Cardiac septum (tissue), 1 donor: ENCODE measurements around the gene SIL1. TPM values are rescaled to one million over a fixed set of nuclear protein-coding genes. Genes with fewer than 3 reads are reported as not detected.

Experiments
- DNase-seq: peaks from one replicate; pipeline ENCODE4 v3.0.0-alpha.2; 2020; ENCODE audit warnings: low spot score
- intact Hi-C: fragments of 100-400 bp; cut with DNase I; formaldehyde crosslinking; loops from one replicate; pipeline ENCODE4 v1.14.0; 2022
- total RNA-seq: library from RNA; stranded (reverse); fragmentation: NEBNext Ultra II Directional; extraction: Animal tissue kit (Norgen Biotek cat#: 25700); gene quantifications from one replicate; pipeline ENCODE4 v1.2.1, GENCODE V29; 2021
- donor health status: DM: no; HTN: no; CAD: no.

Gene SIL1
- total RNA-seq, 1 donor from 2014 or later: 43.1 TPM

DNA sequence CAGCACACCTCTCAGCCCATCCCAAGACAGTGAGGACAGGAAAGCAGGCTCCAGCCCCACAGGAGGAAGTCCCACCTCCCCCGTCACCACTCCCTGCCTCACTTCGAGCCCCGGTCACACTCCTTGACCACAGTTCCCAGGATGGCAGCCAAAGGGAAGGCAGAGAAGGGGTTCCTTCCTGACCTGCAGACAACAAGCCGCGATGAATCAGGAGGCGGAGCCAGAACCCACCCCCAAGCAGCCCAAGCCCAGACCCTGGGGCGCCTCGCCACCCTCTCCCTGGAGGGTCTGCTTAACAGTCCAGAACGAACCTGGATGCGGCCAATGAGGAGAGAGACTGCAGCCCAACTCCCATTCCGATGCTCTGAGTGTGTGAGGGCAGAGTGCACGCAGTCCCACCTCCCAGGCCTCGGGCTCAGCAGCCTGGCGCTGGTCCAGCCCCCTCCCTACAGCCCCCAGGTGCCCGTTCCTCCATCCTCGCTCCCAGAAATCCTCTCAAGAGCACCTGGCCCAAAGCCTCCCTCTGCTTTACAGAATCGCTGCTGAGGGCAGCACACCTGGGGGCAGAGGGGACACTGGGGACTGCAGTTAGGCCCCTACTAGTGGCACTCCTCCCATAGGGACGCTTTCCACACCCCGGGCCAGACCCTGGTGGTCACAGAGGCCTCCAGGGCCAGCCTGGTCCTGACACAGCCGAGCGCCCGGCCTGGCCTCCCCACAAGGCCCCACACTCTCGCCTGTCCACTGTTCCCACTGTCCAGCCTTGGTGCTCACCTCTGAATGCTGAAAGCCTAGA is 253.4 kb downstream of the SIL1 start:
- DNase-seq: no peak
- intact Hi-C loops: no loop called here

DNA sequence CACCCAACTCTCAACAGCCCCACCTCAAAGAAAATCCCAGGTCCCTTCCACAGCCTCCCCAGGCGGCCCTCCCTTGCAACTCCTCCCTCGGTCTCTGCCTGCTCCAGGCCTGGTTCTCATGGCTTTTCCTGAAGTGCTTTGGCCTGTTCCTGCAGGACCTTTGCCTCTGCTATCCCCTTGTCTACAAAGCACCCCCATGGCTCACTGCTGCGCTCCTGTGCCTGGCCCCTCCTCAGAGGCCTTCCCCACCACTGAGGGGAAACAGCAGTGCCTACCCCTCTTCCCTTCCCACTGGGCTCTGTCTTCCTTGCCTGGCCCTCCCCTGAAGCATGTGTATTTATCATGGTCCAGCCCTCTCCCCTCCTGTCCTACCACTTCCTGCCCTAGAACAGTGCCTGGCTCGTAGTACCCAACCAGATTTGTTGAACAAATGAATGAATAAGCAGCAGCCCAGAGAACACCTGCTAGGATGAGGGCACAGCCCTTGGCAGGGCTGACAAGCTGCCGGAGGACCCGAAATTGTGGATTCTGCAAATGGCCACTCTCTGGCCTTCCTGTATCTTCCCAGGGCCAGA is 254.5 kb downstream of the SIL1 start:
- intact Hi-C loops: no loop called here
- DNase-seq: no peak

DNA sequence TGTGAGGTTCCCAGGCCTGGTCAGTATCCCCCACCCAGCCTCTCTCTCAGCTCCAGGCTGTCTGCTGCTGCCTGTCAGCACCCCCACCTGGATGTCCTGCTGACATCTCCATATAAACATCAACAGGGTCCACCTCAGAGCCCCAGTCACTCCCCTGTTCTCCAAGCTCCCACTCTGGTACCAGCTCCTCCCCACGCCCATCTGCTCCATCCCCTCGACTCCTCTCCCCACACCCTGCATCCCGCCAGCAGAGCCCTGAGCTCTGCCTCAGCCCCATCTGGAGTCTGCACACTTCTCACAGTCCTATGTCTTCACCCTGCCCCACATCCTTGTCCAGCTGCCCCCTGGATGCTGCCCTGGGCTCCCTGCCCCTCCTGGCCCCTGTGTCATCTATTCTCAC is 255.3 kb downstream of the SIL1 start:
- DNase-seq: no peak
- intact Hi-C loops: no loop called here

DNA sequence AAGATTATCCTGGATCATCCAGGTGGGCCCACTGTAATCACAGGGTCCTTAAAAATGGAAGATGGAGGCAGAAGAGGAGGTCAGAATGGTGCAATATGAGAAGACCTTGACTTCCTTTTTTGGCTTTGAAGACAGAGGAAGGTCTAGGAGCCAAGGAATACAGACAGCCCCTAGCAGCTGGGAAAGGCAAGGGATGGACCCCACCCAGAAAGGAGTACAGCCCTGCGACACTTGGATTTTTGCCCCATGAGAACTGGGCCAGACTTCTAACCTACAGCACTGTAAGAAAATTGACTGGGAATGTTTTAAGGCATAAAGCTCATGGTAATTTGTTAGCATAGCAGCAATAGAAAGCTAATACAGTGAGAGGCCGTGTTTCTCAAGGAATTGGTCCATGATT is 256.1 kb downstream of the SIL1 start:
- intact Hi-C loops: no loop called here

DNA sequence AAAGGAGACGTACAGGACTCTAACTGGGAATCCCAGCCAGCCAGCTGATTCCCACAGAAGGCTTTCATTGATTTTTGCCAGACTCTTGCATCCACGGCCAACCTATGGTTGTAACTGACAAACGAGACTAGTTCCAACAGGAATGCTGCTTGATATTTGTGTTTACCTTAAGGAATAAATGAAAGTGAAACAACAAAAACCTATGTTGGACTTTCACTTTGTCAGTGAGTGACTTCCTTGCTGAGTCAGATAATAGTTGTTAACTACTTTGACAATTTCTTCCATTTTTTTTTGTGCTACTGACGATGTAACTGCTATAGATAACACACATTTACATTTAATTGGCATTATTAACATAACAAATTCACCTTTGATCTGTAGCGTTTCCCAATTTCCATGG is 259.6 kb downstream of the SIL1 start:
- intact Hi-C loops: no loop called here
- no peak for DNase-seq

More for the DNA sequence above, 256.1 kb downstream of the SIL1 start:
- no peak for DNase-seq

DNA sequence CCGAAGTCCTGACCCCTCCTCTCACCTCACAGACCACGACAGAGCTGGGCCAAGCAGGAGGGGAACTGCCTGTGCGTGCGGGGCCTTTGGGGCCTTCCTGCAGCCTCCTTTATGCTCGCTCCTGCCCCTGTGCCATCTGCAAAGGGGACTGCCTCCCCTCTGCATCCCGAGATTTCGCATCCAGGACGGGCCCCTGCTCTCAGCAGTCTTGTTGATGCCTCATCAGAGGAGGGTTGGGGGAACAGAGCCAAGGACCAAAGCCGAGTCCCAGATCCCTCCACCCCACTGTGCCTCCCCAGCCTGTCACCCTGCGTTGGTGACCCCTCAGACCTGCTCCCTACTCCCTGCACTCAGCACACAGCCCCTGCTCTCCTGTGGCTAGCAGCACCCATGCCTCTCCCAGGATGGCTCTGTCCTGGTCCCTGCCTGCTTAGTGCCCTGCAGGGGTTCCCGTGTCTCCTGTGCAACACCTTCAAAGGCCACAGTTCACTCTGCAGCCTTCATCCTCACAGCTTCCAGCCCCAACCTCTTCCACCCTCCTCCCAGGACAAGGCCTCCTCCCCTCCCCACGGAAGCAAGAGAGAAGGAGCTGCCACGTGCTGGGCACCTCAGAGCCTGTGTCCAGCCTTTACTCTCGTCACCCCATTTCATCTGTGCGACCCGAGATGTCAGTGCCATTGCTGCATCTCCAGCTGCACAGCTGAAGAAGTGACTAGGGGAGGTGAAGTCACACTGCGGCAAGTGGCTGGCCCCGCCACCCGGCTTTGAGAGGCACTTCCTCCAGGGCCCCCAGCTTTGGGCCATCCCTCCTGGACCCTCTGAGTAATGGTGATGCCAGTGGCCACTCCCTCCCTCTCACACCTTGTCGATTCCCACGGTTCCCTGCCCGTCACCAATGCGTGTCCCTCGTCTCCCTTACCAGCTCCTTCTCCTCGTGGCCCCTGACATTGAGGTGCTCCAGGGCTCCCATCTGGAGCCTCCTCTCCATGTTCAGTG is 260.5 kb downstream of the SIL1 start:
- no peak for DNase-seq
- intact Hi-C loops: no loop called here

DNA sequence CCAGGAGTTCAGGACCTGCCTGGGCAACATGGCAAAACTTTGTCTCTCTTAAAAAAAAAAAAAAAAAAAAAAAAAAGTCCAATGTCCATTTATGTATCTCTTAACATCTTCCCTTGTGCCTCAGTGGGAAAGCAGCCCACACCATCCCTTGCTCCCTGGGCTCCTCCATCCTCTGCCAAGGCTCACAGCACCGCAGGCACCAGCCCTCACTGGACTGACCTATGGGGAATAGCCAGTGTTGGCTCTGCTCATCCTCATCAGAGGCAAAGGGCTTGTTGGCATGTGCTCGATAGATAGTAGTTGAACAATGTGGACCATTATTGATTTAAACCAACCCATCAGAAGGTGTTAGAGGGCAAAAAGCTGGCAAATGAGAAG is 261.2 kb downstream of the SIL1 start:
- no peak for DNase-seq
- intact Hi-C loops: no loop called here

DNA sequence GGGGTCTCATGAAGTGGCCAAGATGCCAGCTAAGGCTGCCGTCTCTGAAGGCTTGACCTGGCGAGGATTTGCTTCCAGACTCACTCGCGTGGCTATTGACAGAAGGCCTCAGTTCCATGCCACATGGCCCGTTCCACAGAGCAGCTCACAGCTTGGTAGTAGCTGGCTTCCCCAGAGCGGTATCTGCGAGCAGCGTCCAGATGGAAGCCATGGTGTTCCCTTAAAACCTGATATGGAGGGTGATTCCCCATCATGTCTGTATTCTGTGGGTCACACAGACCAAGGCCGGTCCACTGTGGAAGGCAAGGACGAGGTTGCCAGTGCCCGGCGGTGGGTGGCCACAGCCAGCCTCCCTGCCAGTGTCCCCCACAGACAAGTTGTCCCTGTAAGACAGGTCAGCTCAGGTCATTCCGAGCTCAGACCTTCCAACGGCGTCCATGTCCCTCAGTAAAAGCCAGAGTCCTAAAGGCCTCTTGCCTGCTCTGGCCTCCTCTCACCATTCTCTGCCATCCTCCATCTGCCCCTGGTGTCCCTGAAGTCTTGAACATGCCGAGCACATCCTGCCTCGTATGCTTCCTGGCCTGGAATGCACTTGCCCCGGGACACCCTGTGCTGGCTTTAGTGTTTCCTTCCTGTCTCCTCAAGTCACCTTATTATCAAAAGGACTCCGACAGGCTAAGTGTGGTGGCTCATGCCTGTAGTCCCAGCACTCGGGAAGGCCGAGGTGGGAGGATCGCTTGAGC is 261.8 kb downstream of the SIL1 start:
- no peak for DNase-seq
- intact Hi-C loops: no loop called here

DNA sequence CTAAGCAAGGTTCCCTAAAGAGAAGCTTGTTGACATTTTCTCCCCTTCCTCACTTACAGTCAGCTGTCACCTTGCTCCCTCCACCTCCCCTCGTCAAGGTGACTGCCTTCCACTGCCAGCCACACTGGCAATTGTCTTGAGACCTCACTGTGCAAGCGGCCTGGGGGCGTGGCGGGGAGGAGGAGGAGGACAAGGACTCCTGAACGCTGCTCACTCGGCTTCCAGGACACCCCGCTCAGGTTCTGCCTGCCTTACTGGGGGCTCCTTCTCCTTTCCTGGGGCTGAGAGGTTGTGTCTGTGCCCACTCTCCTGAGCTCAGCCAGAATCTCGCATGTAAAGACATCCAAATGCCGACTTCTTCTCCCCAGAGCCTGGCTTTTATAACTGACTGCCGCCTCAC is 262.7 kb downstream of the SIL1 start:
- intact Hi-C loops: no loop called here
- DNase-seq: no peak

DNA sequence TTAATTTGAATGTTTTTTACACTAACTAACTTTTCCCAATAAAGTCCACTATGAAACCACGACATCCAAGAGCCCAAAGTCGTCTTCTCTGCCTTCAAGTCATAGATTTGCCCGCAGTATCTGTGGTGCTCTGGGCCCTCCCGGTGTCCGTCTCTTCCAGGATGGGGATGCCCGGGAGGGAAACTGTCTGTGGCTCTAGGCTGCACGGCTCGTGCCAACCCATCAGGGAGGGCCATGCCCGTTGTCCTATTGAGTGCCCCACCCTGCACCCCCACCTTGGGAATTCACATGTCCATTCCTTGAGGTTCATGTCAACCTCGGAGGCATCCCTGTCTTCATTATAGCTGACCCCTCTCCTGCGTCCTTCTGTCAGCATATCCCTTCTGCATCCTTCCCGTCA is 263.2 kb downstream of the SIL1 start:
- DNase-seq: no peak
- intact Hi-C loops: loop anchor here (5.0 kb wide), 1 partner anchor 288 kb away; no protein-coding TSS in a partner anchor

DNA sequence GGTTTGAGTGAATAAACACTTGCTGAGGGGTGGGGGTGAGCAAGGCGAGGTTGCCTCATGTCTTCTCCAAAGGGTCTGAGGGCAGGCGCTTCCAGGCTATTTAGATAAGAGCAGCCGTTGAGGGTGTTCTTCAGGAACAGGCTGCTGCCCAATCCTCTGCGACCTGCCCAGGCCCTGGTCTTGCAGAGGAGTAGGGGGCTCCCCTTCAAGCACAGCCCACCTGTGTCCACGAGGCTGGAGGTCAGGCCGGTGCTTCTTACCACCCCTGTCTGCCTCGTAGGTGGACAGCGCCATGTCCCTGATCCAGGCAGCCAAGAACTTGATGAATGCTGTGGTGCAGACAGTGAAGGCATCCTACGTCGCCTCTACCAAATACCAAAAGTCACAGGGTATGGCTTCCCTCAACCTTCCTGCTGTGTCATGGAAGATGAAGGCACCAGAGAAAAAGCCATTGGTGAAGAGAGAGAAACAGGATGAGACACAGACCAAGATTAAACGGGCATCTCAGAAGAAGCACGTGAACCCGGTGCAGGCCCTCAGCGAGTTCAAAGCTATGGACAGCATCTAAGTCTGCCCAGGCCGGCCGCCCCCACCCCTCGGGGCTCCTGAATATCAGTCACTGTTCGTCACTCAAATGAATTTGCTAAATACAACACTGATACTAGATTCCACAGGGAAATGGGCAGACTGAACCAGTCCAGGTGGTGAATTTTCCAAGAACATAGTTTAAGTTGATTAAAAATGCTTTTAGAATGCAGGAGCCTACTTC is 264.5 kb downstream of the SIL1 start:
- intact Hi-C loops: loop anchor here (5.0 kb wide), 1 partner anchor 286 kb away; no protein-coding TSS in a partner anchor
- no peak for DNase-seq

DNA sequence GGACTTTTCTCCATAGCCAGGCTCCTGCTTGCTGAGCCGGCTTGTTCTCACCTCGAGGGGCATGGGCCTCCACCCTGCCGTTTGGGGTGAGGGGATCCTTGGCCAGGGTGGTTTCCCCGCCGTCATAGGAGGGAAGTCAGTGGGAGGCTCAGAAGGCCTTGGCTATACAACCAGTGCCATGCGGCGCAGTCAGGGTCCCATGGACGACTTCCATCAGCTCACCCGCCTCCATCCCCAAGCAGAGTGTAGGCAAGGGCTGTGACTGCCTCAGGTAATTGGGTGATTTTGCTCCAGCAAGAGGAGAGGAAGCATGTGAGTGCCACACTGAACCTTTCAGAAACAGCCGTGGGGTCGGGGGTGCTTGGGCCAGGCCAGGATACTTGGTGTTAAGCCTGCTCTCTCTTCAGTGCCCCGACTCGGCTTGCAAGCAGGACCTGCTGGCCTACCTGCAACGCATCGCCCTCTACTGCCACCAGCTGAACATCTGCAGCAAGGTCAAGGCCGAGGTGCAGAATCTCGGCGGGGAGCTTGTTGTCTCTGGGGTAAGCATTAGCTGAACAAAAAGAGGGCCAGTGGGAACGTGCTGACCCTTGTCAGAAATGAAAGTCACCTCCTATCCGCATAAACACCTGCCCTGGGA is 265.9 kb downstream of the SIL1 start:
- DNase-seq: no peak
- intact Hi-C loops: loop anchor here (5.0 kb wide), 1 partner anchor 285 kb away; no protein-coding TSS in a partner anchor

DNA sequence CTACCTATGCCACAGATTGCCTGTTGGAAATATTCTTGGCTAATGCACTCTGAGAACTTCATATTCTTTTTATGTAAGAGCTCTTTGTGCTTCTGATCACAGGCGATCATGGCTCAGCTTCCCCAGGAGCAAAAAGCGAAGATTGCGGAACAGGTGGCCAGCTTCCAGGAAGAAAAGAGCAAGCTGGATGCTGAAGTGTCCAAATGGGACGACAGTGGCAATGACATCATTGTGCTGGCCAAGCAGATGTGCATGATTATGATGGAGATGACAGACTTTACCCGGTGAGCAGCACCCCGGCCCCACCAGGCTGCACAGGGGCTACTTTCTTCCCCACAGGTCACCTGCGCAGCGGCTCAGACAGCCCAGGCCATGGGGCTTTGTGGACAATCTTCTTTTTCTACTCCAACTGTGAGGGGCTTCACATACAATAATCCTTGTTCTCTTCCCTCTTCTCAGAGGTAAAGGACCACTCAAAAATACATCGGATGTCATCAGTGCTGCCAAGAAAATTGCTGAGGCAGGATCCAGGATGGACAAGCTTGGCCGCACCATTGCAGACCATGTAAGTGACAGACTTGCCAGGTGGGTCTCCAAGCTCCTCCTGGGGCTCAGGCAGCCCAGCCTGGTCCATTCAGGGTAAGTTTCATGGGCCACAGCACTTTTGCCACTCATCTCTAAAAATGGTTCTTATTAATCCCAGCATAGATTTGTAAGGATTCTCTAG is 267.6 kb downstream of the SIL1 start:
- intact Hi-C loops: loop anchor here (5.0 kb wide), 1 partner anchor 283 kb away; no protein-coding TSS in a partner anchor
- DNase-seq: no peak

DNA sequence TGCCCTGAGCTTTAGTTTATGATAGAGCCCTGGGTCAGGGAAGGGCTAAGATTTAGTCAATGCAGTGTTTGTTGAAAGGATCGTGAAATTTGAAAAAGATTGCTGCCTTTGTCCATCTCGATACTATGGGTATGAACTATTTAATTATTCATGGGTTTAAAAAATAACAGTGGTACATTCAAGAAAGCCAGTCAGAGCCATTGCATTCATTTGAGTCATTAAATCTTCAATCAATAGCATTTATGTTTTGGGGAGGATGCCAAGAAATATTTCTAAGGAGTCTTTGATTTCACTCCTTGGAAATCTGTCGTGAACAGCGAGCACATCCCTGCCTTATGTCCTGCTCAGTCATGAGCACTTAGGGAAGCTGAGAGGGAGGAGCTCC is 268.6 kb downstream of the SIL1 start:
- no peak for DNase-seq
- intact Hi-C loops: loop anchor here (2.0 kb wide), 1 partner anchor 23 kb away; no protein-coding TSS in a partner anchor

DNA sequence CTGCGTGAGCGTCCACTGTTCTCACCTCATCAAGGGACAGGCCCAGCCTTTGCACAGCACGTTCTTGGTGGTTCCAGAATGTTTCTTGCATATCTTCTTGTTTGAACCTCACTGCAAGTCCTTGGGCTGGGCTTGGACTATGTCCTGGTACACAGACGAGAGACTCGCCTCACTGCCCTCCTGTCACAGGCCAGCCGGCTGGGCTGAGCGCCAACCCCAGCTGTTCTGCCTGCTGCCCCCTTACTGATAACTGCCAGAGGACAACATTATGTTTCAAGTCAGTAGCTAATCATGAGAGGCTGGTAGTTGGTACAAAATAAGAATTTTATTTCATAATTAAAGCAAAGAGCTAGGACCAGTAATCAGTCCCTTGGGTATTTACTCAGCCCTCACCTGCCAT is 270.2 kb downstream of the SIL1 start:
- peak; percentile 86 for DNase-seq
- intact Hi-C loops: loop anchor here (2.0 kb wide), 1 partner anchor 25 kb away; no protein-coding TSS in a partner anchor

DNA sequence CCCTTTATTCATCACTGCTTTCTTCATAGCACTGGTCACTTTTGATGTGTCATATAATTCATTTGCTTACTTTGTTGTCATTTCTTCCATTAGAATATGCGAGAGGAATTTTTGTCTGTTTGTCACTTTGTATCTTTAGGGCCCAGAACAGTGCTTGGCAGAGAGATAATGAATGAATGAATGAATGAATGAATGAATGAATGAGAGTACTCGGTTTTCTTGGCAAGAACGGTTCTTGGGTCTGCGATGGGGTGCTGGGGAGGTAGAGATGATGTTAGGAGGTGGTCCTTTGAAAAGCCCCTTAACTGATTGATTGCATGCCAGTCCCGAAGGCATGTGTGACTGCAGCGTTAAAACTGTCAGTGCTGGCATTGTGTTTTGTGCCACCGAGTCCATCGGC is 270.6 kb downstream of the SIL1 start:
- intact Hi-C loops: no loop called here
- no peak for DNase-seq

DNA sequence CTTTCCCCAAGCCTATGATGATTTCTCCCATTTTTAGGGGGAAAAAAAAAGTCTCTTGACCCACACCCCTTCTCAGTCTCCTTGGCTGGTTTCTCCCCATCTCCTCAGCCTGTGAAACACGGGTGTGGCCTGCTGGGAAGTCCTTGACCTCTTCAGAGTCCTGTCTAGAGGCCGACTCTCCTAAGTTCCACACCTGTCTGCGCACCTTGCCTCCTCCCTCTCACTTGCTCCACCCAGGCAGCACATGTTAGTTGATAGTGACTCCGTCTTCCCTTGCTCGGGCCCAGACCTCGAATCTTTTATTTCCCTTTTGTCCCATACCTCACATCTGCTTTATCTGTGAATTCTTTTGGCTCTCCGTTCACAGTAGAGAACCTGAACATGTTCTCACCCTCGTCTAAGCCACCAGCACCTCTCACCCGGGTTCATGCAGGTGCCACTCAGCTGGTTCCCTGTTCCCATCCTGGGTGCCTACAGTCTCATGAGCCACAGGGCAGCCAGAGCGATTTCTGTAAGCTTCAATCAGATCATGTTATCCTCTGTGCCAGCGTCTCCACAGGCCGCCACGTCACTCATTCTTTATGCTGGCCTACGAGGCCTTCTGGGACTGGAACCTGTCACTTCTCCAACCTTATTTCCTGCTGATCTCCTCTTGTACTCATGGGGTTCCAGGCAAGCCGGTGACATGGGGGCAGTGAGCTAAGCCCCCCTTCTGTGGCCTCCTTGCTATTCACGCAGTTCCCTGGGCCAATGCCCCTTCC is 271.3 kb downstream of the SIL1 start:
- intact Hi-C loops: no loop called here

More for the DNA sequence above, 271.3 kb downstream of the SIL1 start:
- no peak for DNase-seq
